K562 (cell line): ENCODE results near the gene SART3. TPM values are rescaled to one million over a fixed set of nuclear protein-coding genes. Genes with fewer than 3 reads are reported as not detected.

Experiments used
- CBFA2T2 ChIP-seq: fragments of 450-650 bp; conservative IDR thresholded peaks from 2 replicates; pipeline ENCODE4 v1.6.1; 2017; ENCODE audit warnings: mild to moderate bottlenecking
- RNF2 ChIP-seq: sonication (generic); IDR thresholded peaks from 2 replicates; pipeline ENCODE4 v1.6.1; 2016
- SIN3A ChIP-seq, 2 experiments: fragments of 150-350 bp in 1 of 2; IDR thresholded peaks; 2 replicates each; pipeline ENCODE4 v1.6.1; 2011 to 2016; ENCODE audit warnings: borderline replicate concordance in 2 of 2, low read depth in 2 of 2, low read length in 2 of 2, mild to moderate bottlenecking in 2 of 2, moderate library complexity in 2 of 2; ENCODE audit not compliant: control insufficient read depth in 1 of 2
- polyA plus RNA-seq, 8 experiments: library from polyadenylated mRNA; depleted of rRNA in 4 of 8; stranded (reverse) in 5 of 8; unstranded in 3 of 8; fragments of >200 nt; fragmentation: Nextera tagmentation in 2 of 8; fragmentation: Illumina TruSeq in 1 of 8; extraction: Ambion mirVana in 2 of 8; extraction: Trizol in 1 of 8; gene quantifications; 2 replicates each; pipeline versions ENCODE4 v1.2.1 to v1.2.3, GENCODE V29; 2011 to 2014; ENCODE audit warnings: inconsistent platforms in 1 of 8, missing spikeins in 1 of 8
- total RNA-seq, 7 experiments: library from RNA; depleted of rRNA in 6 of 7; stranded (reverse); fragments of >200 nt in 6 of 7; fragmentation: Illumina TruSeq in 2 of 7; extraction: Trizol in 2 of 7; gene quantifications; 2 replicates each; pipeline versions ENCODE4 v1.2.1 to v1.2.3, GENCODE V29; 2011 to 2021; ENCODE audit warnings: low replicate concordance in 1 of 7
- TF ChIP-seq, protein P1 (sequence below): fragments of 200-600 bp; sonication (generic); IDR thresholded peaks from one replicate; pipeline ENCODE4 v1.6.1; 2012; ENCODE audit warnings: mild to moderate bottlenecking, low read depth, low read length, inconsistent platforms
- TF ChIP-seq, protein P2 (sequence below): fragments of 250-450 bp; sonication (Bioruptor Pico); IDR thresholded peaks from 2 replicates; pipeline ENCODE4 v1.4.0; 2020; ENCODE audit warnings: mild to moderate bottlenecking, moderate library complexity, borderline replicate concordance

The SART3 gene
- total and polyA plus RNA-seq, 9 of the 15 experiments (the other 6 are each of a cell fraction or from before 2014, with no cell fraction given) = 8.9 to 167 (median 56.7) TPM

DNA sequence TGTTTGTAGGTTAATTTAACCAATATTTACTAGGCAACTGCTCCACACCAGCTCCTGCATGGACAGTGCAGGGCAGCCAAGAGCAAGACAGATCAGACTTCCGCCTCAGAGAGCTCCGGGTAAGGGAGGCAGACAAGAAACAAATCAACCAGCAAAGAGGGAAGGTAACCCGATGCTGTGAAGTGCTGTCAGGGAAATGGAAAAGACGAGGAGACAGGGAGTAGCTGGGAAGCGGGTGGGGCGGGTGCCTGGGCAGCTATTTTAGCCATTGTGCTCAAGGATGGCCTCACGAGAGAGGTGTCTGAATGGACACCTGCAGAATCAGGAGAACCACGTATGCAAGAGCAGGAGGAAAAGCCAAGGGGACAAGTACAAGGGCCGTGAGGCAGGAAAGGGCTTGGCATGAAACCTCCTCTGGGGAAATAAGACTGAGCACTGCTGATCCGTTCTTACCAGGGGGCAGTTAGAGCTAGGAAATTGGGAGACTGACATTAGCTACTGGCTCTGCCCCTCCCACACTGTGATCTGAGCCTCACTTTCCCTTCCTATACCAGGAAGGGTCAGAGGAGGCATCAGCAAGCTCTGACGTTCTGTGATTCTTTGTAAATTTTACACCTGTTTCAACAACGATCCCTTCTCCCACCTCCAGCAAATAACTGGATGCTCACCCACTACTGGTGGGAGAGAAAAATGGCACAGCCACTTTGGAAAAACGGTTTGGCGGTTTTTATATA, 43.4 kb upstream of the SART3 start (continued):
- TF ChIP-seq, protein P1, sequence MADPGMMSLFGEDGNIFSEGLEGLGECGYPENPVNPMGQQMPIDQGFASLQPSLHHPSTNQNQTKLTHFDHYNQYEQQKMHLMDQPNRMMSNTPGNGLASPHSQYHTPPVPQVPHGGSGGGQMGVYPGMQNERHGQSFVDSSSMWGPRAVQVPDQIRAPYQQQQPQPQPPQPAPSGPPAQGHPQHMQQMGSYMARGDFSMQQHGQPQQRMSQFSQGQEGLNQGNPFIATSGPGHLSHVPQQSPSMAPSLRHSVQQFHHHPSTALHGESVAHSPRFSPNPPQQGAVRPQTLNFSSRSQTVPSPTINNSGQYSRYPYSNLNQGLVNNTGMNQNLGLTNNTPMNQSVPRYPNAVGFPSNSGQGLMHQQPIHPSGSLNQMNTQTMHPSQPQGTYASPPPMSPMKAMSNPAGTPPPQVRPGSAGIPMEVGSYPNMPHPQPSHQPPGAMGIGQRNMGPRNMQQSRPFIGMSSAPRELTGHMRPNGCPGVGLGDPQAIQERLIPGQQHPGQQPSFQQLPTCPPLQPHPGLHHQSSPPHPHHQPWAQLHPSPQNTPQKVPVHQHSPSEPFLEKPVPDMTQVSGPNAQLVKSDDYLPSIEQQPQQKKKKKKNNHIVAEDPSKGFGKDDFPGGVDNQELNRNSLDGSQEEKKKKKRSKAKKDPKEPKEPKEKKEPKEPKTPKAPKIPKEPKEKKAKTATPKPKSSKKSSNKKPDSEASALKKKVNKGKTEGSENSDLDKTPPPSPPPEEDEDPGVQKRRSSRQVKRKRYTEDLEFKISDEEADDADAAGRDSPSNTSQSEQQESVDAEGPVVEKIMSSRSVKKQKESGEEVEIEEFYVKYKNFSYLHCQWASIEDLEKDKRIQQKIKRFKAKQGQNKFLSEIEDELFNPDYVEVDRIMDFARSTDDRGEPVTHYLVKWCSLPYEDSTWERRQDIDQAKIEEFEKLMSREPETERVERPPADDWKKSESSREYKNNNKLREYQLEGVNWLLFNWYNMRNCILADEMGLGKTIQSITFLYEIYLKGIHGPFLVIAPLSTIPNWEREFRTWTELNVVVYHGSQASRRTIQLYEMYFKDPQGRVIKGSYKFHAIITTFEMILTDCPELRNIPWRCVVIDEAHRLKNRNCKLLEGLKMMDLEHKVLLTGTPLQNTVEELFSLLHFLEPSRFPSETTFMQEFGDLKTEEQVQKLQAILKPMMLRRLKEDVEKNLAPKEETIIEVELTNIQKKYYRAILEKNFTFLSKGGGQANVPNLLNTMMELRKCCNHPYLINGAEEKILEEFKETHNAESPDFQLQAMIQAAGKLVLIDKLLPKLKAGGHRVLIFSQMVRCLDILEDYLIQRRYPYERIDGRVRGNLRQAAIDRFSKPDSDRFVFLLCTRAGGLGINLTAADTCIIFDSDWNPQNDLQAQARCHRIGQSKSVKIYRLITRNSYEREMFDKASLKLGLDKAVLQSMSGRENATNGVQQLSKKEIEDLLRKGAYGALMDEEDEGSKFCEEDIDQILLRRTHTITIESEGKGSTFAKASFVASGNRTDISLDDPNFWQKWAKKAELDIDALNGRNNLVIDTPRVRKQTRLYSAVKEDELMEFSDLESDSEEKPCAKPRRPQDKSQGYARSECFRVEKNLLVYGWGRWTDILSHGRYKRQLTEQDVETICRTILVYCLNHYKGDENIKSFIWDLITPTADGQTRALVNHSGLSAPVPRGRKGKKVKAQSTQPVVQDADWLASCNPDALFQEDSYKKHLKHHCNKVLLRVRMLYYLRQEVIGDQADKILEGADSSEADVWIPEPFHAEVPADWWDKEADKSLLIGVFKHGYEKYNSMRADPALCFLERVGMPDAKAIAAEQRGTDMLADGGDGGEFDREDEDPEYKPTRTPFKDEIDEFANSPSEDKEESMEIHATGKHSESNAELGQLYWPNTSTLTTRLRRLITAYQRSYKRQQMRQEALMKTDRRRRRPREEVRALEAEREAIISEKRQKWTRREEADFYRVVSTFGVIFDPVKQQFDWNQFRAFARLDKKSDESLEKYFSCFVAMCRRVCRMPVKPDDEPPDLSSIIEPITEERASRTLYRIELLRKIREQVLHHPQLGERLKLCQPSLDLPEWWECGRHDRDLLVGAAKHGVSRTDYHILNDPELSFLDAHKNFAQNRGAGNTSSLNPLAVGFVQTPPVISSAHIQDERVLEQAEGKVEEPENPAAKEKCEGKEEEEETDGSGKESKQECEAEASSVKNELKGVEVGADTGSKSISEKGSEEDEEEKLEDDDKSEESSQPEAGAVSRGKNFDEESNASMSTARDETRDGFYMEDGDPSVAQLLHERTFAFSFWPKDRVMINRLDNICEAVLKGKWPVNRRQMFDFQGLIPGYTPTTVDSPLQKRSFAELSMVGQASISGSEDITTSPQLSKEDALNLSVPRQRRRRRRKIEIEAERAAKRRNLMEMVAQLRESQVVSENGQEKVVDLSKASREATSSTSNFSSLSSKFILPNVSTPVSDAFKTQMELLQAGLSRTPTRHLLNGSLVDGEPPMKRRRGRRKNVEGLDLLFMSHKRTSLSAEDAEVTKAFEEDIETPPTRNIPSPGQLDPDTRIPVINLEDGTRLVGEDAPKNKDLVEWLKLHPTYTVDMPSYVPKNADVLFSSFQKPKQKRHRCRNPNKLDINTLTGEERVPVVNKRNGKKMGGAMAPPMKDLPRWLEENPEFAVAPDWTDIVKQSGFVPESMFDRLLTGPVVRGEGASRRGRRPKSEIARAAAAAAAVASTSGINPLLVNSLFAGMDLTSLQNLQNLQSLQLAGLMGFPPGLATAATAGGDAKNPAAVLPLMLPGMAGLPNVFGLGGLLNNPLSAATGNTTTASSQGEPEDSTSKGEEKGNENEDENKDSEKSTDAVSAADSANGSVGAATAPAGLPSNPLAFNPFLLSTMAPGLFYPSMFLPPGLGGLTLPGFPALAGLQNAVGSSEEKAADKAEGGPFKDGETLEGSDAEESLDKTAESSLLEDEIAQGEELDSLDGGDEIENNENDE = no peak
- no peak for TF ChIP-seq CBFA2T2
- no peak for TF ChIP-seq RNF2
- TF ChIP-seq, protein P2, sequence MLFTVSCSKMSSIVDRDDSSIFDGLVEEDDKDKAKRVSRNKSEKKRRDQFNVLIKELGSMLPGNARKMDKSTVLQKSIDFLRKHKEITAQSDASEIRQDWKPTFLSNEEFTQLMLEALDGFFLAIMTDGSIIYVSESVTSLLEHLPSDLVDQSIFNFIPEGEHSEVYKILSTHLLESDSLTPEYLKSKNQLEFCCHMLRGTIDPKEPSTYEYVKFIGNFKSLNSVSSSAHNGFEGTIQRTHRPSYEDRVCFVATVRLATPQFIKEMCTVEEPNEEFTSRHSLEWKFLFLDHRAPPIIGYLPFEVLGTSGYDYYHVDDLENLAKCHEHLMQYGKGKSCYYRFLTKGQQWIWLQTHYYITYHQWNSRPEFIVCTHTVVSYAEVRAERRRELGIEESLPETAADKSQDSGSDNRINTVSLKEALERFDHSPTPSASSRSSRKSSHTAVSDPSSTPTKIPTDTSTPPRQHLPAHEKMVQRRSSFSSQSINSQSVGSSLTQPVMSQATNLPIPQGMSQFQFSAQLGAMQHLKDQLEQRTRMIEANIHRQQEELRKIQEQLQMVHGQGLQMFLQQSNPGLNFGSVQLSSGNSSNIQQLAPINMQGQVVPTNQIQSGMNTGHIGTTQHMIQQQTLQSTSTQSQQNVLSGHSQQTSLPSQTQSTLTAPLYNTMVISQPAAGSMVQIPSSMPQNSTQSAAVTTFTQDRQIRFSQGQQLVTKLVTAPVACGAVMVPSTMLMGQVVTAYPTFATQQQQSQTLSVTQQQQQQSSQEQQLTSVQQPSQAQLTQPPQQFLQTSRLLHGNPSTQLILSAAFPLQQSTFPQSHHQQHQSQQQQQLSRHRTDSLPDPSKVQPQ (CRISPR knock-in tag) = no peak
- no peak for TF ChIP-seq SIN3A (IDR thresholded peaks at IDR 0.05; ENCODE audit: borderline replicate concordance in 2 of 2, control insufficient read depth in 1 of 2, low read depth in 2 of 2, low read length in 2 of 2)
